Right lung (tissue), 5 donors: ENCODE measurements around the gene EFCAB14. TPM values are rescaled to one million over a fixed set of nuclear protein-coding genes. Genes with fewer than 3 reads are reported as not detected.
"Not testable (repeated sequence)": the region's sequence is repeated elsewhere in the genome, so short reads cannot be mapped to it uniquely, and the experiment has no call there.

ENCODE experiments used
- DNase-seq, 2 donors: peaks; one replicate each; pipeline ENCODE4 v3.0.0-alpha.2; 2013
- polyA plus RNA-seq, 5 donors: library from polyadenylated mRNA; unstranded; fragments of 120-200 nt; gene quantifications; one replicate each; pipeline versions ENCODE4 v1.2.1 to v1.2.3, GENCODE V29; 2013; ENCODE audit warnings: inconsistent platforms in 1 of 5, low replicate concordance in 1 of 5; ENCODE audit not compliant: insufficient read length in 5 of 5, insufficient read depth in 1 of 5

Gene EFCAB14
- polyA plus RNA-seq, 5 donors = 80.1 to 121 (median 116) TPM

- DNase-seq = peak; percentile 60 to 62
Observed at GRCh38 chr1:46687093-46687659, 31.7 kb downstream of the EFCAB14 start.

- no peak for DNase-seq
Observed at GRCh38 chr1:46686255-46686654, 32.7 kb downstream of the EFCAB14 start.

GRCh38 chr1:46684670-46685069 lies 34.2 kb downstream of the EFCAB14 start:
- no peak for DNase-seq

- no peak for DNase-seq
Observed at GRCh38 chr1:46682064-46682463, 36.9 kb downstream of the EFCAB14 start.

GRCh38 chr1:46681333-46682034 lies 37.4 kb downstream of the EFCAB14 start:
- DNase-seq = no peak

GRCh38 chr1:46679789-46680573 lies 38.9 kb downstream of the EFCAB14 start:
- DNase-seq = no peak

- no peak for DNase-seq
Observed at GRCh38 chr1:46677339-46677738, 41.6 kb downstream of the EFCAB14 start.

- no peak for DNase-seq
Observed at GRCh38 chr1:46676531-46676930, 42.4 kb downstream of the EFCAB14 start.

- no peak for DNase-seq
Observed at GRCh38 chr1:46675549-46676314, 43.2 kb downstream of the EFCAB14 start.

- DNase-seq = no peak
Observed at GRCh38 chr1:46673749-46674182, 45.1 kb downstream of the EFCAB14 start.

GRCh38 chr1:46672696-46673095 lies 46.2 kb downstream of the EFCAB14 start:
- DNase-seq = no peak

- DNase-seq = no peak
Observed at GRCh38 chr1:46671554-46671953, 47.4 kb downstream of the EFCAB14 start, which contains the start of gene TEX38. Gene TEX38 (plus strand): TSS chr1:46671854. CDS start chr1:46671935, 81 bp downstream.

- no peak for DNase-seq
Observed at GRCh38 chr1:46670134-46670533, 48.8 kb downstream of the EFCAB14 start.

- peak; percentile 57 to 66 for DNase-seq
Observed at GRCh38 chr1:46667782-46668760, 50.8 kb downstream of the EFCAB14 start, which contains the start of gene ATPAF1. Gene ATPAF1 (minus strand): TSS chr1:46668364. CDS start chr1:46668322, 42 bp downstream.

GRCh38 chr1:46665983-46666382 lies 52.9 kb downstream of the EFCAB14 start:
- DNase-seq = no peak

- not testable (repeated sequence) for DNase-seq
Observed at GRCh38 chr1:46662919-46663318, 56.0 kb downstream of the EFCAB14 start.

GRCh38 chr1:46660116-46660515 lies 58.8 kb downstream of the EFCAB14 start:
- not testable (repeated sequence) for DNase-seq

- DNase-seq = no peak
Observed at GRCh38 chr1:46659307-46659870, 59.5 kb downstream of the EFCAB14 start.

GRCh38 chr1:46657775-46658174 lies 61.1 kb downstream of the EFCAB14 start:
- DNase-seq = no peak

- DNase-seq = no peak
Observed at GRCh38 chr1:46656643-46657042, 62.3 kb downstream of the EFCAB14 start.
